GM18505 (cell line): ENCODE measurements around the gene TULP1.

Source experiments
- ATAC-seq: cut with Tn5 transposase; IDR thresholded peaks from one replicate; pipeline ENCODE4 v1.9.1; 2021; ENCODE audit not compliant: unreplicated experiment
- POLR2A ChIP-seq: IDR thresholded peaks from 4 replicates; pipeline ENCODE4 v1.6.1; 2011; ENCODE audit warnings: borderline replicate concordance; ENCODE audit not compliant: insufficient read depth, insufficient read length; ENCODE audit errors: extremely low read depth

TULP1 gene

GRCh38 chr6:35489995-35490791, 22.5 kb downstream of the TULP1 start:
- TF ChIP-seq POLR2A: no peak
- ATAC-seq: no peak

GRCh38 chr6:35489066-35489465, 23.6 kb downstream of the TULP1 start:
- no peak for TF ChIP-seq POLR2A

GRCh38 chr6:35488517-35488862, 24.2 kb downstream of the TULP1 start:
- ATAC-seq: no peak
- TF ChIP-seq POLR2A: no peak

More at GRCh38 chr6:35489066-35489465, 23.6 kb downstream of the TULP1 start:
- no peak for ATAC-seq

- no peak for ATAC-seq
- no peak for TF ChIP-seq POLR2A
Measured at GRCh38 chr6:35487658-35488516, 24.8 kb downstream of the TULP1 start.

- TF ChIP-seq POLR2A: no peak
- no peak for ATAC-seq
Measured at GRCh38 chr6:35486005-35486925, 26.4 kb downstream of the TULP1 start.

- TF ChIP-seq POLR2A: no peak
- ATAC-seq: no peak
Measured at GRCh38 chr6:35485402-35485877, 27.3 kb downstream of the TULP1 start.

- no peak for TF ChIP-seq POLR2A
- ATAC-seq: no peak
Measured at GRCh38 chr6:35484921-35485392, 27.7 kb downstream of the TULP1 start.

- TF ChIP-seq POLR2A: no peak
- ATAC-seq: no peak
Measured at GRCh38 chr6:35483893-35484645, 28.6 kb downstream of the TULP1 start.

- ATAC-seq: no peak
- no peak for TF ChIP-seq POLR2A
Measured at GRCh38 chr6:35483490-35483889, 29.2 kb downstream of the TULP1 start.

GRCh38 chr6:35483062-35483461, 29.6 kb downstream of the TULP1 start:
- no peak for ATAC-seq

GRCh38 chr6:35481226-35481625, 31.5 kb downstream of the TULP1 start:
- no peak for TF ChIP-seq POLR2A

More at GRCh38 chr6:35483062-35483461, 29.6 kb downstream of the TULP1 start:
- no peak for TF ChIP-seq POLR2A

GRCh38 chr6:35480176-35480575, 32.5 kb downstream of the TULP1 start:
- TF ChIP-seq POLR2A: no peak
- no peak for ATAC-seq

More at GRCh38 chr6:35481226-35481625, 31.5 kb downstream of the TULP1 start:
- ATAC-seq: no peak
